Endothelial cell of umbilical vein (primary cell): ENCODE data around the gene ZFHX2. TPM values are rescaled to one million over a fixed set of nuclear protein-coding genes. Genes with fewer than 3 reads are reported as not detected.

Experiments used
- BruUV-seq: library from RNA; stranded (reverse); fragments of 400-500 nt; replicated peaks from 2 replicates; lab custom pipeline; 2021; lab: Mats Ljungman, UMichigan
- CTCF ChIA-PET: fragments of 300-600, 350-600 bp; sonication (Branson Sonifier 250); formaldehyde crosslinking; loops from one replicate; lab custom pipeline; 2021; ENCODE audit warnings: antibody characterized with exemption, inconsistent platforms; lab: Charles Lee
- POLR2A ChIA-PET: fragments of 300-600, 350-600 bp; sonication (Branson Sonifier 250); formaldehyde crosslinking; loops from one replicate; lab custom pipeline; 2021; ENCODE audit warnings: antibody characterized with exemption, inconsistent platforms; lab: Charles Lee
- DNase-seq: peaks from one replicate; pipeline ENCODE4 v3.0.0-alpha.2; 2011; ENCODE audit warnings: low read depth, low spot score
- FAIRE-seq: peaks from 2 replicates; lab custom pipeline; 2011; peaks lifted over from hg19 to GRCh38; lab: Jason Lieb, UNC
- H2AFZ ChIP-seq: 2 replicates; pipeline ENCODE4 v1.6.0; 2012; ENCODE audit warnings: low read depth, low read length, control low read depth, inconsistent platforms
- H3K27ac ChIP-seq: 2 replicates; pipeline ENCODE4 v1.5.1; 2011; ENCODE audit warnings: low read depth, mild to moderate bottlenecking, control low read depth, low read length, moderate library complexity; ENCODE audit not compliant: insufficient read depth
- H3K27me3 ChIP-seq, 2 experiments: 2 replicates each; pipeline versions ENCODE4 v1.6.0 to v1.6.1; 2011; ENCODE audit warnings: low read length in 2 of 2, mixed read lengths in 1 of 2; ENCODE audit not compliant: control insufficient read depth in 2 of 2, insufficient read depth in 2 of 2
- H3K36me3 ChIP-seq, 2 experiments: 2 replicates in 1 of 2; 3 replicates in 1 of 2; pipeline ENCODE4 v1.5.1; 2011; ENCODE audit warnings: low read length in 2 of 2, mild to moderate bottlenecking in 1 of 2, moderate library complexity in 1 of 2; ENCODE audit not compliant: control insufficient read depth in 2 of 2, insufficient read depth in 2 of 2; ENCODE audit errors: extremely low read depth in 1 of 2
- H3K4me1 ChIP-seq: 3 replicates; pipeline ENCODE4 v1.5.1; 2011; ENCODE audit warnings: mild to moderate bottlenecking, low read length; ENCODE audit not compliant: control insufficient read depth, insufficient read depth; ENCODE audit errors: extremely low read depth
- H3K4me2 ChIP-seq: 2 replicates; pipeline ENCODE4 v1.6.1; 2011; ENCODE audit warnings: low read length, control low read depth, mixed read lengths; ENCODE audit not compliant: insufficient read depth
- H3K4me3 ChIP-seq, 3 experiments: fragments of 200-600 bp in 1 of 3; sonication (generic), shearing (Covaris generic) in 1 of 3; replicated peaks in 1 of 3; 2 replicates each; pipeline ENCODE4 v1.5.1; 2011 to 2016; ENCODE audit warnings: control low read depth in 3 of 3, low read length in 3 of 3, mild to moderate bottlenecking in 2 of 3, inconsistent platforms in 1 of 3, low read depth in 1 of 3, moderate library complexity in 1 of 3; ENCODE audit not compliant: insufficient read depth in 1 of 3
- H3K79me2 ChIP-seq: 2 replicates; pipeline ENCODE4 v1.6.0; 2012; ENCODE audit warnings: low read length, inconsistent platforms; ENCODE audit not compliant: control insufficient read depth, insufficient read depth
- H3K9ac ChIP-seq: replicated peaks from 2 replicates; pipeline ENCODE3; 2011; ENCODE audit warnings: low read length, control low read depth; ENCODE audit not compliant: insufficient read depth; ENCODE audit errors: extremely low read depth
- H3K9me1 ChIP-seq: replicated peaks from 3 replicates; pipeline ENCODE4 v1.6.0; 2011; ENCODE audit warnings: mild to moderate bottlenecking, low read length; ENCODE audit not compliant: control insufficient read depth, insufficient read depth; ENCODE audit errors: extremely low read depth
- H3K9me3 ChIP-seq: replicated peaks from 2 replicates; pipeline ENCODE4 v1.5.1; 2012; ENCODE audit warnings: low read length, inconsistent platforms; ENCODE audit not compliant: control insufficient read depth, insufficient read depth
- H4K20me1 ChIP-seq: replicated peaks from 2 replicates; pipeline ENCODE3; 2011; ENCODE audit warnings: mild to moderate bottlenecking, low read length; ENCODE audit not compliant: control insufficient read depth, insufficient read depth; ENCODE audit errors: extremely low read depth
- CTCF ChIP-seq, 2 donors: IDR thresholded peaks; 1 replicate in 1 of 2; 2 replicates in 1 of 2; pipeline ENCODE4 v1.5.1; 2011; ENCODE audit warnings: low read length in 2 of 2, mild to moderate bottlenecking in 2 of 2, moderate library complexity in 2 of 2, control low read depth in 1 of 2, inconsistent platforms in 1 of 2, low read depth in 1 of 2; ENCODE audit not compliant: insufficient read depth in 1 of 2; ENCODE audit errors: extremely low read depth in 1 of 2
- EZH2 ChIP-seq: IDR thresholded peaks from 2 replicates; pipeline ENCODE4 v1.6.1; 2012; ENCODE audit warnings: borderline replicate concordance, low read depth, mild to moderate bottlenecking, moderate library complexity, low read length, inconsistent platforms; ENCODE audit not compliant: severe bottlenecking
- GATA2 ChIP-seq: IDR thresholded peaks from 2 replicates; pipeline ENCODE4 v1.7.0; 2011; ENCODE audit warnings: low read depth, mild to moderate bottlenecking, moderate library complexity, mixed read lengths, low read length; ENCODE audit not compliant: insufficient read length, insufficient read depth
- JUN ChIP-seq: IDR thresholded peaks from 2 replicates; pipeline ENCODE4 v1.6.1; 2011; ENCODE audit warnings: borderline replicate concordance, low read depth; ENCODE audit not compliant: insufficient read length, insufficient read depth
- MYC ChIP-seq: IDR thresholded peaks from one replicate; pipeline ENCODE4 v1.6.1; 2011; ENCODE audit warnings: mild to moderate bottlenecking, low read depth, low read length
- POLR2A ChIP-seq: IDR thresholded peaks from 2 replicates; pipeline ENCODE4 v1.6.1; 2012; ENCODE audit warnings: low read depth, mild to moderate bottlenecking, control low read depth, low read length
- POLR2AphosphoS5 ChIP-seq: IDR thresholded peaks from 2 replicates; pipeline ENCODE4 v1.6.1; 2012; ENCODE audit warnings: low read depth, mild to moderate bottlenecking, control low read depth, low read length, moderate library complexity; ENCODE audit not compliant: insufficient read depth
- dilution Hi-C: fragments of 300-500 bp; cut with MboI; formaldehyde crosslinking; loops from one replicate; pipeline ENCODE4 v1.15.0; 2019; ENCODE audit warnings: low sequenced_read_pairs; ENCODE audit not compliant: extremely low pct_ligation_motif_present
- intact Hi-C: fragments of 100-400 bp; cut with micrococcal nuclease; formaldehyde crosslinking; loops from one replicate; pipeline ENCODE4 v1.10.0; 2022
- polyA plus RNA-seq, 4 experiments: library from polyadenylated mRNA; depleted of rRNA in 3 of 4; stranded (reverse) in 3 of 4; unstranded in 1 of 4; fragments of >200 nt; gene quantifications; 2 replicates each; pipeline versions ENCODE4 v1.2.1 to v1.2.3, GENCODE V29; 2011 to 2012; ENCODE audit warnings: missing spikeins in 1 of 4
- total RNA-seq: library from RNA; stranded (reverse); gene quantifications from 2 replicates; pipeline ENCODE4 v1.2.3, GENCODE V29; 2021

Gene ZFHX2
- total and polyA plus RNA-seq, 2 donors (not counting 3 experiments of a cell fraction or from before 2014, with no cell fraction given): 0.25 to 2.3 TPM

GRCh38 chr14:23547924-23548323 is 3.6 kb downstream of the ZFHX2 start:
- BruUV-seq: no TSS peak
- Histone ChIP-seq H4K20me1 (no peaks in the 10 kb centered on the region), H3K9ac (no peak overlapping the region), H3K4me2 (no peak overlapping the region), H3K4me3 (no peak overlapping the region), H3K36me3 (no peaks in the 10 kb centered on the region), H3K27ac (no peak overlapping the region), H3K4me1 (peaks cover 8% of the 10 kb centered on the region), H3K27me3 (peaks cover 23 to 25% of the 10 kb centered on the region in 2 experiments), H3K9me3 (no peaks in the 10 kb centered on the region), H3K79me2 (no peaks in the 10 kb centered on the region), H3K9me1 (no peaks in the 10 kb centered on the region), H2AFZ (no peak overlapping the region)
- TF ChIP-seq GATA2 (no peak), CTCF (IDR thresholded peaks at IDR 0.05; ENCODE audit: extremely low read depth in 1 of 2, insufficient read depth in 1 of 2, low read depth in 1 of 2, low read length in 2 of 2) (no peak), POLR2AphosphoS5 (no peak), MYC (no peak), JUN (no peak), EZH2 (no peak), POLR2A (no peak)
- ChIA-PET CTCF (interaction anchor here (0.8 to 4.5 kb wide), 2 partner anchors 11 to 363 kb away, joined by 3 to 24 read pairs; no protein-coding TSS in a partner anchor), POLR2A (no interaction called here)
- intact Hi-C loops (no loop called here), dilution Hi-C loops (no loop called here)
- FAIRE-seq (no peak), DNase-seq (no peak)
